ENCODE results near the gene DENND5A.
"Not testable (repeated sequence)": the region's sequence is repeated elsewhere in the genome, so short reads cannot be mapped to it uniquely, and the experiment has no call there.

The DENND5A gene

GRCh38 chr11:9214765-9215164 lies 50.4 kb downstream of the DENND5A start:
- in situ Hi-C loops (cut with HindIII; ENCODE audit: low pct_ligation_motif_present, low sequenced_read_pairs), result no loop called here
- H3K36me3 ChIP-seq (replicated peaks), result no peaks in the 10 kb centered on the region
- H3K4me3 ChIP-seq (ENCODE audit: low read depth, low read length), result no peak overlapping the region
- no peaks in the 10 kb centered on the region for H3K27me3 ChIP-seq (replicated peaks)
- no peak for TF ChIP-seq CTCF (IDR thresholded peaks at IDR 0.05; ENCODE audit: low read depth, low read length, missing control alignments)
- DNase-seq, result no peak
- H3K27ac ChIP-seq, result no peak overlapping the region

DNA sequence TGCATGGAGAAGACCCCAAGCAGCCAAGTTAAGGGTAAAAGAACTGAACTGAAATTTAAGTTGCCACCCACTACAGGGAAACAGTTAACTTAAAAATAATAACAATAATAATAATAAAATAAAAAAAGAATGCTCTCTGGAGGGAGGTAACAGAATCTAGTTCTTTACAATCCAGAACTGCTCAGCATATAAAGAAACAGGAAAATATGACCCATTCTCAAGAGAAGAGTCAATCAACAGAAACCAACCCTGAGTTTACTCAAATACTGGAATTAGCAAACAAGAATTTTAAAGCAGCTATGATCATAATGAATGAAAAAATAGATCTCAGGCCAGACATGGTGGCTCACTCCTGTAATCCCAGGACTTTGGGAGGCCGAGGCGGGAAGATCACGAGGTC lies 53.8 kb downstream of the DENND5A start:
- H3K36me3 ChIP-seq (replicated peaks), result no peaks in the 10 kb centered on the region
- no peak for TF ChIP-seq CTCF (IDR thresholded peaks at IDR 0.05; ENCODE audit: low read depth, low read length, missing control alignments)
- H3K4me3 ChIP-seq (ENCODE audit: low read depth, low read length), result no peak overlapping the region
- H3K27me3 ChIP-seq (replicated peaks), result no peaks in the 10 kb centered on the region
- no peak overlapping the region for H3K27ac ChIP-seq
- DNase-seq, result no peak
- in situ Hi-C loops (cut with HindIII; ENCODE audit: low pct_ligation_motif_present, low sequenced_read_pairs), result no loop called here

DNA sequence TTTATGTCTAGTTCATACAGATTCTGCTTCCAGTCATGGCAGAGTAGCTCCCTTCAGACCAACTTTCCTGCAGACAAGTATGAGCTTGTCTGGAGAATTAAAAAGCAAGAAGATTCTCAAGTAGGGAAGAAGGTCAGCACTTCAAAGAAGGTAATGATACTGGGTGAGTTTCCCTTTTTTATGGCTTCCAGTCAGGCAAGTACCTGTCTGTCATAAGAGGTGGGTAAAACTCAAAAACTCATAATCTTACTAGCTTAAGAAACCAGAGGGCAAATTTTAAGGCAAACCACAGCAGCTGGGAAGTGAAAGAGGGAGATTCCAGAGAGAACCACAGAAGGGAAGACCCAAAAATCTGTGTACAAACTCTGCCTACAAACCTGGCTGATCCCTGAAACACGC lies 54.2 kb downstream of the DENND5A start:
- H3K27ac ChIP-seq, result no peak overlapping the region
- no peak for TF ChIP-seq CTCF (IDR thresholded peaks at IDR 0.05; ENCODE audit: low read depth, low read length, missing control alignments)
- in situ Hi-C loops (cut with HindIII; ENCODE audit: low pct_ligation_motif_present, low sequenced_read_pairs), result no loop called here

DNA sequence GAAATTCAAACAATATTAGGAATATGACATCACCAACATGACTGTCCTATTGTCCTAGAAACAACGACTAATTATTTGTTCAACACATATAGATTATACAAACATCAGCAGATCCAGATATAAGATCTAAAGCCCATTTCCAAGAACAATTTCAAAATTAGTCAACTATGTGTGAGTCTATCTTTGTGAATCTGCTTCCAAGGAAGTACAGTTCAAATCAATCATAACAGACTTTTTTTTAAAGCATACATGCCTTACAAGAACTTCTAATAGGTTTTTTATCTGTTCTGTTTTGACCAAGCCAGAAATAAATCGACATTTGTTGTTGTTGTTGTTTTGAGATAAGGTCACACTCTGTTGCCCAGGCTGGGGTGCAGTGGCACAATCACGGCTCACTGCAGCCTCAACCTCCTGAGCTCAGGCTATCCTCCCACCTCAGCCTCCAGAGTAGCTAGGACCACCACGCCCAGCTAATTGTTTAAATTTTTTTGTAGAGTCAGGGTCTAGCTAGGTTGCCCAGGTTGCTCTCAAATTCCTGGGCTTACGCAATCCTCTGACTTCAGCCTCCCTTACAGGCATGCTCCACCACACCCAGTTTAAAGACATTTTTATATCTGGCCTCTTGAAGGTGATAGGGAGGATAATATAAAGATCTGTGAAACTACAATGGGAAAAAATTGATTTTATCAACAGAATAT lies 54.8 kb downstream of the DENND5A start:
- no peak overlapping the region for H3K4me3 ChIP-seq (ENCODE audit: low read depth, low read length)
- no peak overlapping the region for H3K27ac ChIP-seq
- peaks cover 2% of the 10 kb centered on the region for H3K36me3 ChIP-seq (replicated peaks)
- no peak for TF ChIP-seq CTCF (IDR thresholded peaks at IDR 0.05; ENCODE audit: low read depth, low read length, missing control alignments)
- in situ Hi-C loops (cut with HindIII; ENCODE audit: low pct_ligation_motif_present, low sequenced_read_pairs), result no loop called here
- no peak for DNase-seq
- H3K27me3 ChIP-seq (replicated peaks), result no peaks in the 10 kb centered on the region

More for the DNA sequence above, 54.2 kb downstream of the DENND5A start:
- no peaks in the 10 kb centered on the region for H3K27me3 ChIP-seq (replicated peaks)
- H3K36me3 ChIP-seq (replicated peaks), result no peaks in the 10 kb centered on the region
- no peak overlapping the region for H3K4me3 ChIP-seq (ENCODE audit: low read depth, low read length)
- DNase-seq, result no peak

DNA sequence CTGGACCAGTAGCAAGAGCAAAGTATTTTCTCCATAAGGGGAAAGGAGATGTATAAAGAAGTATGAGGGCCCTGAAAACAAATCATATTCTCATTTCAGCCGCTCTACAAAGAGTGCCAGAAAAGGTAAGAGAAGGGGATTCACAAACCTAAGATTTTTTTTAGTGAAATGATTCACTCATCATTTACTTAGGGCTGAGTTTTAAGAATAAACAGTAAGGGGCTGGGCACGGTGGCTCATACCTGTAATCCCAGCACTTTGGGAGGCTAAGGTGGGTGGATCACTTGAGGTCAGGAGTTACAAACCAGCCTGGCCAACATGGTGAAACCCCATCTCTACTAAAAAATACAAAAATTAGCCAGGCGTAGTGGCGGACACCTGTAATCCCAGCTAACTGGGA lies 55.5 kb downstream of the DENND5A start:
- H3K27me3 ChIP-seq (replicated peaks); H3K27ac ChIP-seq; in situ Hi-C loops (cut with HindIII; ENCODE audit: low pct_ligation_motif_present, low sequenced_read_pairs); H3K36me3 ChIP-seq (replicated peaks); H3K4me3 ChIP-seq (ENCODE audit: low read depth, low read length); DNase-seq: not testable (repeated sequence)

DNA sequence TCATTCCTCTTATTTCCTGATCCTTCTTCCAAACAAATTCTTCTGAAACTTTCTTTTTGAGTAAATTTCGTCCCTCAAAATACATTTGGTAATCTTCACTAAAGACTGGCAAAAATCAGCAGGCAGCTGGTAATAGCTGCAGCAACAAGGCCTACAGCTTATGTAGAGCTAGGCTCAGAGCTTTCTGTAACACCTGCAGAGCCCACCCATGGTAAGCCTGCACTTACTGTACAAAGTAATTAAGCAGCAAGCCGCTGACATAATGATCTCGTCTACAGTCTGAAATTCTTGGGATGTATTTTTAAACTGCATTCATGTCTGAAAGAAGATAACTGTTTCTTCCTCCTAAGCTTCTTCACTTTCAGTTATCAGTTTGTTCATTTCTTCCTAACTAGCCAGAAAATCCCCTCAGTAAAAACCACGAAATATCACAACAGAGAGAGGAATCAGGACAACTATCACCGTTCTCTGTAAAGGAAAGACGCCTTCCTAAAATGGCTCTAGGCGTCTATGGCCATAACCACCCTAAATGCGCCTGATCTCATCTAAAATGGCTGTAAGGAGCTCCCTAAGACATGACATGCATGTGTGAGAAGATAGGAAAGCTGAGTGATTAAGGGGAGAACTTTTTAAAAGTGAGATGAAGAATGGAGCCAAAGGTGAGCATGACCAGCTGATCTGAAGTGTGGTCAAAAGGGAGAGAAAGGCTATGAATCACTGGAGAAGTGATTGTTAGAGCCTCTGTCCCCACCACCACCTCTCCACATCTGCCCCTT lies 56.2 kb downstream of the DENND5A start:
- DNase-seq, result no peak
- Histone ChIP-seq H3K27ac (no peak overlapping the region), H3K4me3 (ENCODE audit: low read depth, low read length) (no peak overlapping the region), H3K36me3 (replicated peaks) (peaks cover 5% of the 10 kb centered on the region), H3K27me3 (replicated peaks) (no peaks in the 10 kb centered on the region)
- no peak for TF ChIP-seq CTCF (IDR thresholded peaks at IDR 0.05; ENCODE audit: low read depth, low read length, missing control alignments)
- in situ Hi-C loops (cut with HindIII; ENCODE audit: low pct_ligation_motif_present, low sequenced_read_pairs), result no loop called here

All from brain microvascular endothelial cell (primary cell).